SK-N-MC (cell line): Measurements from ENCODE around the gene RAB3IP.
A peak's percentile ranks its signal among the peaks of the same experiment; 100 is the strongest.
"Not testable (repeated sequence)": the region's sequence is repeated elsewhere in the genome, so short reads cannot be mapped to it uniquely, and the experiment has no call there.

Source experiments
- DNase-seq: peaks from one replicate; pipeline ENCODE4 v3.0.0-alpha.2; 2011; ENCODE audit warnings: low read depth, low spot score
- H3K27ac ChIP-seq: fragments of 200-600 bp; sonication (generic); 2 replicates; pipeline ENCODE4 v1.5.1; 2016; ENCODE audit warnings: mixed run types
- H3K36me3 ChIP-seq: fragments of 200-600 bp; sonication (generic); 2 replicates; pipeline ENCODE4 v1.6.1; 2017; ENCODE audit warnings: antibody characterized with exemption, low read length, mixed read lengths; ENCODE audit not compliant: insufficient read depth
- H3K4me3 ChIP-seq: fragments of 200-600 bp; sonication (generic); 2 replicates; pipeline ENCODE4 v1.5.1; 2016
- H3K9ac ChIP-seq: fragments of 200-600 bp; sonication (generic); 2 replicates; pipeline ENCODE4 v1.8.0; 2017; ENCODE audit warnings: mixed run types, mixed read lengths; ENCODE audit not compliant: insufficient read length
- H3K9me3 ChIP-seq: fragments of 200-600 bp; sonication (generic); 2 replicates; pipeline ENCODE4 v1.6.1; 2017; ENCODE audit warnings: low read depth, mild to moderate bottlenecking, antibody characterized with exemption, low read length, moderate library complexity, mixed read lengths
- EZH2 ChIP-seq: fragments of 200-600 bp; sonication (generic); IDR thresholded peaks from one replicate; pipeline ENCODE4 v1.6.1; 2017; ENCODE audit warnings: antibody characterized with exemption
- FOXP2 ChIP-seq: optimal IDR thresholded peaks from 2 replicates; pipeline ENCODE3; 2011; ENCODE audit warnings: mild to moderate bottlenecking, moderate library complexity; ENCODE audit not compliant: insufficient read depth; ENCODE audit errors: extremely low read length, control extremely low read depth
- POLR2AphosphoS5 ChIP-seq: IDR thresholded peaks from 2 replicates; pipeline ENCODE4 v1.6.1; 2012; ENCODE audit warnings: mild to moderate bottlenecking, low read depth, low read length, borderline replicate concordance

The RAB3IP gene

DNA sequence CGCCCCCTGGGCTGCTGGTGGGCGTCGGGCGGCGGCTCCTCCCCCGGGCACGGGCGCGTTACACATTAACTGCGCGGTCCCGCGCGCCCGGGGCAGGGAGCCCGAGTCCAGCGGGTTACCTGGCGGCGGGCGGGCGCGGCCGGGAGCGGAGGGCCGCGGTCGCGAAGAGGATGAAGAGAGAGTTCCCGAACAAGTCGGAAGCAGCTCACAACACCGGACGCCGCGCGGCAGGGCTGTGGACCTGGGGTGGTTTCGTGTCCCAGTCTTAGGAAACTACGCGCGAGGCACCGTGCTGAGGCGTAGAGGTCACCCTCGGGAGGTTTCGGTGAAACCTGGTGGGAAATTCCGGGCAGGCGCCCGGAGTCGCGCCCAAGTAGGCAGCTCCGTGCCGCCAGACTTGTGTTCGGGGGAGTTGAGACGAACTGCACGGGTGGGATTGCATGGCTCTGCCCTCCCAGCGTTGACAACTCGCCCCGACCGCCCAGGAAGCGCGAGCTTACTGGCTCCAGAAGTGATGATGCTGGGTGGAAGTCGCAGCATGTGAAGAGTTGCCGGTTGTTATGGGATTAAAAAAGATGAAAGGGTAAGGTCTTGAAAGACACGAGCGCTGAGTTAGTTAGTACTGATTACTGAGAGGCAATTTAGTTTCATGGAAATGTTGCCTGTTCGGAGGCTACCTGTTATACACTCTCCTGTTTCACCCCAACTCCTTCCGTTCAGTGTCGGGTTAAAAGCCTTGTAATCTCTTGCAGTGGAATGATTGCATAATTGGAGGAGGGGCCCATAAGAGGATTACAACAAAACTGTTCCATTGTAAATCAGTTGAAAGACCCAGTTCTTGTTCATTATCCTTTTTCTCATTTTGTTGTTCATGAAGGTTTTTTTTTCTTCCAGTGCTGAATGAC is 879 bp downstream of the RAB3IP start:
- H3K9me3 ChIP-seq: no peaks in the 10 kb centered on the region
- no peak for TF ChIP-seq POLR2AphosphoS5
- no peak for TF ChIP-seq EZH2
- peak overlapping the region; percentile 97 for H3K4me3 ChIP-seq
- H3K27ac ChIP-seq: no peak overlapping the region
- peak overlapping the region; percentile 68 for H3K9ac ChIP-seq
- H3K36me3 ChIP-seq: no peaks in the 10 kb centered on the region
- DNase-seq: peak; percentile 44

DNA sequence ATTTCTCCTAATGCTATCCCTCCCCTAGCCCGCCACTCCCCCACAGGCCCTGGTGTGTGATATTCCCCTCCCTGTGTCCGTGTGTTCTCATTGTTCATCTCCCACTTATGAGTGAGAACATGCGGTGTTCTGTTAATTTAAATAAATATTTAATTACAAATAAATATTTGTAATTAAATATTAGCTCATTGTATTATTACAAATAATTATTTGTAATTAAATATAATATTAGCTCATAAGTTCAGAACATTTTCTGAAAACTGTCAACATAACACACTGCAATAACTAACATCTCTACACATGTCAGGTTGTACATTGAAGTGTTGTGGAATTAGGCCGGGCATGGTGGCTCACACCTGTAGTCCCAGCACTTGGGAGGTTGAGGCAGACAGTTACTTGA is 5.4 kb downstream of the RAB3IP start:
- DNase-seq: no peak
- TF ChIP-seq EZH2: no peak
- no peak for TF ChIP-seq FOXP2
- TF ChIP-seq POLR2AphosphoS5: no peak
- Histone ChIP-seq H3K36me3 (no peaks in the 10 kb centered on the region), H3K4me3 (no peak overlapping the region), H3K9ac (no peak overlapping the region), H3K27ac (no peak overlapping the region), H3K9me3 (no peaks in the 10 kb centered on the region; the same call in 1 of the 2 replicates)

DNA sequence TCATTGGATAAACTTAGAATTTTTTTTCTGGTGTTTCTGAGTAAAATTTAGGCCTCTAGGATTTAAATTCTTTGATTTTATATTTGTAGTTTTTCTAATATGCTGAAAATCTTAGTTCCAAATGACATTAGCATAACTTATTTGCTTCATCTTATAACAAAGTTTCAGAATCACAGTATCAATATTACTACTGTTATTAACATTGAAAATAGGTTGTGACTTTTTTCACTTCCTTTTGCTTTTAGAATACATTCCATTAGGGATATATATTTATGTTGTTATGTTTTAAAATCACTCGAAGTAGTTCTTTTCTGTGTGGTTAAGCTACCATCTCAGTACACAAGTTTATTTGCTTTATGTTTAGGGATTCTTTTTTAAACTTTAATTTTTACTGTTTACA is 12.8 kb downstream of the RAB3IP start:
- H3K4me3 ChIP-seq: no peak overlapping the region
- H3K36me3 ChIP-seq: peaks cover 11% of the 10 kb centered on the region
- H3K27ac ChIP-seq: no peak overlapping the region
- H3K9me3 ChIP-seq: no peaks in the 10 kb centered on the region; the same call in 1 of the 2 replicates
- H3K9ac ChIP-seq: no peak overlapping the region
- DNase-seq: no peak
- no peak for TF ChIP-seq POLR2AphosphoS5
- no peak for TF ChIP-seq EZH2
- no peak for TF ChIP-seq FOXP2

DNA sequence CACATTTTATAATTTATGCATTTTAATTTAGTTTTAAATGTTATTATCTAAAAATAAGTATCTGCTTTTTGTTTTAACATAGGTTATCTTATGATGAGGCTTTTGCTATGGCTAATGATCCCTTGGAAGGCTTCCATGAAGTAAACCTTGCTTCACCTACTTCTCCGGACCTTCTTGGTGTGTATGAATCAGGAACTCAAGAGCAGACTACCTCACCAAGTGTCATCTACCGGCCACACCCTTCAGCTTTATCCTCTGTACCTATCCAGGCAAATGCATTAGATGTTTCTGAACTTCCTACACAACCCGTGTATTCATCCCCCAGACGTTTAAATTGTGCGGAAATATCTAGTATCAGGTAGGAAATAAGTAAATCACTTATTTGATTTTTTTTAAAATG is 16.6 kb downstream of the RAB3IP start:
- peaks cover 4% of the 10 kb centered on the region; the same call in 1 of the 2 replicates for H3K9me3 ChIP-seq
- TF ChIP-seq POLR2AphosphoS5 (no peak), FOXP2 (no peak), EZH2 (no peak)
- H3K36me3 ChIP-seq: peaks cover 30% of the 10 kb centered on the region
- H3K27ac ChIP-seq: no peak overlapping the region
- no peak overlapping the region for H3K9ac ChIP-seq
- H3K4me3 ChIP-seq: no peak overlapping the region
- no peak for DNase-seq

DNA sequence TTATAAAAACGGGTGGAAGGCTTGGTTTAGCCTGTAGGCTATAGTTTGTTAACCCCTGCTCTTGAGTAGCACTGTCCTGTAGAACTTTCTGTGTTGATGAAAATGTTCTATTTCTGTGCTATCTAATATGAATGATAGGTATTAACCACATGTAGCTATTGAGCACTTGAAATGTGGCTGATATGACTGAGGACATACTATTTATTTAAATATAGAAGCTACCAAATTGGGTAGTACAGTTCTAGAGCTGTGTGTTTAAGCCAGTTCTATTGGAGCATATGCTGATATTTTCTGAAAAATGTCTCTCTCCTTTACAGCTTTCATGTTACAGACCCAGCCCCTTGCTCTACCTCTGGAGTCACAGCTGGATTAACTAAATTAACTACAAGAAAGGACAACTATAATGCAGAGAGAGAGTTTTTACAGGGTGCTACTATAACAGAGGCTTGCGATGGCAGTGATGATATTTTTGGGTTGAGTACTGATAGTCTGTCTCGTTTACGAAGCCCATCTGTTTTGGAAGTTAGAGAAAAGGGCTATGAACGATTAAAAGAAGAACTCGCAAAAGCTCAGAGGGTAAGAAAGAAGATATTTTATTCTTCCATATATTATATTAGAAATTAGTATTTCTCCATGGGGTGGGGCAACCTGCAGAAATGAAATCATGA is 17.6 kb downstream of the RAB3IP start:
- no peak for DNase-seq
- no peak overlapping the region for H3K4me3 ChIP-seq
- peaks cover 30% of the 10 kb centered on the region for H3K36me3 ChIP-seq
- TF ChIP-seq POLR2AphosphoS5: no peak
- TF ChIP-seq EZH2: no peak
- TF ChIP-seq FOXP2: no peak
- no peak overlapping the region for H3K27ac ChIP-seq
- no peak overlapping the region for H3K9ac ChIP-seq
- peaks cover 4% of the 10 kb centered on the region; the same call in 1 of the 2 replicates for H3K9me3 ChIP-seq

DNA sequence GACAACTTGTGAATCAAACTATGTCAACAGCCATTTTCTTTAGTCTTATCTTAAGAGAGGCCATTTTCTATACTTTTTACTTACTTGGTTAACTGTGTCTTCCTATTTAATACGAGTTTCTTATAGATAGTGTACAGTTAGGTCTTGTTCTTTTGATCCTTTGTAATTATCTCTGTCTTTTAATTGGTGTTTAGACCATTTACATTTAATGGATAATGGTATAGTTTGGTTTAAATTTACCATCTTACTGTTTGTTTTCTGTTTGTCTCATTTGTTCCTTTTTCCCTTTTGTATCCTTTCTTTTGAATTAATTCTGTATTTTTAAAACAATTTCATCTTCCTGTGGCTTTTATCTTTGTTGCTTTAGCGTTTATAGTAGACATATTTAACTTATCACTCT is 19.4 kb downstream of the RAB3IP start:
- Histone ChIP-seq H3K9ac (no peak overlapping the region), H3K27ac (no peak overlapping the region), H3K4me3 (no peak overlapping the region), H3K36me3 (peaks cover 30% of the 10 kb centered on the region), H3K9me3 (peaks cover 4% of the 10 kb centered on the region; the same call in 1 of the 2 replicates)
- TF ChIP-seq POLR2AphosphoS5 (no peak), FOXP2 (no peak), EZH2 (no peak)
- DNase-seq: no peak

DNA sequence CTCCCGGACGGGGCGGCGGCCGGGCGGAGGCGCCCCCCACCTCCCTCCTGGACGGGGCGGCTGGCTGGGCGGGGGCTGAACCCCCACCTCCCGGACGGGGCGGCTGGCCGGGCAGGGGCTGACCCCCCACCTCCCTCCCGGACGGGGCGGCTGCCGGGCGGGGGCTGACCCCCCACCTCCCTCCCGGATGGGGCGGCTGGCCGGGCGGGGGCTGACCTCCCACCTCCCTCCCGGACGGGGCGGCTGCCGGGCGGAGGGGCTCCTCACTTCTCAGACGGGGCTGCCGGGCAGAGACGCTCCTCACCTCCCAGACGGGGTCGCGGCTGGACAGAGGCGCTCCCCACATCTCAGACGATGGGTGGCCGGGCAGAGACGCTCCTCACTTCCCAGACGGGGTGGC is 20.9 kb downstream of the RAB3IP start:
- H3K9ac ChIP-seq, H3K4me3 ChIP-seq, H3K27ac ChIP-seq, DNase-seq, H3K9me3 ChIP-seq: not testable (repeated sequence)
- peaks cover 30% of the 10 kb centered on the region for H3K36me3 ChIP-seq

DNA sequence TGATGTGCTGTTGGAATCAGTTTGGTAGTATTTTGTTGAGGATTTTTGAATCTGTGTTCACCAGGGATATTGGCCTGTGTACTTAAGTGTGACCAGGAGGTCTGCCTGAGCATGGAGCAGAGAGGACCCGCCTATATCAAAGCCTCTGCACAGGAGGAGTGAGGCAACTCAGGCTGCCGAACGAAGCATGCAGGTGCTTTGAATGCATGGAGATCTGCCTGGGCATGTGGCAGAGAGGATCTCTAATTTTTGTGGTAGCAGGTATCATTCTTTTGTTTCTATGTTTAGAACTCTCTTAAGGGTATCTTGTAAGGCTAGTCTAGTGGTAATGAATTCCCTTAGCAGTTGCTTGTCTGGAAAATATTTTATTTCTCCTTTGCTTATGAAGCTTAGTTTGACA is 26.9 kb downstream of the RAB3IP start:
- Histone ChIP-seq H3K27ac (no peak overlapping the region), H3K36me3 (peaks cover 21% of the 10 kb centered on the region; the same call in 1 of the 2 replicates), H3K9ac (no peak overlapping the region), H3K9me3 (no peaks in the 10 kb centered on the region), H3K4me3 (no peak overlapping the region)
- DNase-seq: no peak
- TF ChIP-seq FOXP2 (no peak), POLR2AphosphoS5 (no peak), EZH2 (no peak)
